22Rv1 (cell line): ENCODE measurements around the gene ENPEP.

ENCODE experiments used
- H3K27ac ChIP-seq: fragments of 450-650 bp; 2 replicates; pipeline ENCODE4 v1.5.1; 2017
- CTCF ChIP-seq: fragments of 450-650 bp; IDR thresholded peaks from 2 replicates; pipeline ENCODE4 v1.5.1; 2017; ENCODE audit warnings: mild to moderate bottlenecking
- ZFX ChIP-seq: fragments of 450-650 bp; IDR thresholded peaks from 2 replicates; pipeline ENCODE4 v1.6.1; 2017; ENCODE audit warnings: antibody characterized with exemption, borderline replicate concordance

The ENPEP gene

GRCh38 chr4:110527156-110527555, 51.2 kb downstream of the ENPEP start:
- TF ChIP-seq ZFX (no peak), CTCF (no peak)
- H3K27ac ChIP-seq: no peak overlapping the region

GRCh38 chr4:110532901-110533589, 57.1 kb downstream of the ENPEP start:
- no peak overlapping the region for H3K27ac ChIP-seq
- TF ChIP-seq ZFX: no peak
- TF ChIP-seq CTCF: no peak

GRCh38 chr4:110533590-110533910, 57.6 kb downstream of the ENPEP start:
- TF ChIP-seq ZFX (no peak), CTCF (no peak)
- no peak overlapping the region for H3K27ac ChIP-seq

- H3K27ac ChIP-seq: no peak overlapping the region
- no peak for TF ChIP-seq ZFX
- TF ChIP-seq CTCF: no peak
These were observed 58.0 kb downstream of the ENPEP start for GRCh38 chr4:110533940-110534339.

GRCh38 chr4:110540581-110540980, 64.6 kb downstream of the ENPEP start:
- TF ChIP-seq CTCF (no peak), ZFX (no peak)
- H3K27ac ChIP-seq: no peak overlapping the region

GRCh38 chr4:110540982-110541451, 65.1 kb downstream of the ENPEP start:
- H3K27ac ChIP-seq: no peak overlapping the region
- TF ChIP-seq CTCF (no peak), ZFX (no peak)

- no peak for TF ChIP-seq CTCF
- no peak for TF ChIP-seq ZFX
- H3K27ac ChIP-seq: no peak overlapping the region
These were observed 67.6 kb downstream of the ENPEP start for GRCh38 chr4:110543577-110543976.
